ENCODE data around the gene EDC4. TPM values are rescaled to one million over a fixed set of nuclear protein-coding genes. Genes with fewer than 3 reads are reported as not detected.

Gene EDC4
- total RNA-seq, 2 experiments from 2014 or later: 86.6 to 89.6 TPM

- H3K9me2 ChIP-seq (ENCODE audit: insufficient read depth, low read length): no peaks in the 10 kb centered on the region
- no peak for DNase-seq (ENCODE audit: low spot score)
- no peak overlapping the region for H3K4me2 ChIP-seq (ENCODE audit: low read length)
- no peak overlapping the region for H3K4me3 ChIP-seq (ENCODE audit: low read depth, low read length, poor library complexity, severe bottlenecking)
- TF ChIP-seq CTCF (conservative IDR thresholded peaks at IDR 0.05; ENCODE audit: low read length) (no peak), EZH2phosphoT487 (IDR thresholded peaks at IDR 0.05; ENCODE audit: borderline replicate concordance, low read depth, low read length) (no peak)
- intact Hi-C loops (cut with micrococcal nuclease; ENCODE audit: unreplicated experiment): no loop called here
- peaks cover 18% of the 10 kb centered on the region; the same call in 1 of the 2 replicates for H3K36me3 ChIP-seq (ENCODE audit: insufficient read depth, low read length)
- ChIA-PET POLR2A (interaction anchor here (0.7 to 0.8 kb wide), 2 partner anchors 114 to 187 kb away, joined by 3 to 4 read pairs; no protein-coding TSS in a partner anchor), CTCF (ENCODE audit: unreplicated experiment) (interaction anchor here (1.2 kb wide), 1 partner anchor 40 kb away, joined by 4 read pairs; no protein-coding TSS in a partner anchor)
- H3K27ac ChIP-seq (ENCODE audit: low read depth, low read length, poor library complexity, severe bottlenecking): no peak overlapping the region
- H4K20me1 ChIP-seq (ENCODE audit: insufficient read depth, low read length): peaks cover 4% of the 10 kb centered on the region; the same call in 1 of the 2 replicates
- no TSS peak for BruUV-seq (replicated peaks)
- H2AFZ ChIP-seq (ENCODE audit: low read length): no peak overlapping the region
- H3K4me1 ChIP-seq (ENCODE audit: insufficient read depth, low read length, poor library complexity, severe bottlenecking): peaks cover 10% of the 10 kb centered on the region
- no peaks in the 10 kb centered on the region for H3K79me2 ChIP-seq (ENCODE audit: insufficient read depth, low read depth, low read length)
- no peaks in the 10 kb centered on the region for H3K9me3 ChIP-seq (ENCODE audit: low read length)
These were observed 51.5 kb downstream of the EDC4 start for GRCh38 chr16:67924140-67924906.

- peaks cover 10% of the 10 kb centered on the region for H3K4me1 ChIP-seq (ENCODE audit: insufficient read depth, low read length, poor library complexity, severe bottlenecking)
- TF ChIP-seq EZH2phosphoT487 (IDR thresholded peaks at IDR 0.05; ENCODE audit: borderline replicate concordance, low read depth, low read length): no peak
- no peak for TF ChIP-seq CTCF (conservative IDR thresholded peaks at IDR 0.05; ENCODE audit: low read length)
- H4K20me1 ChIP-seq (ENCODE audit: insufficient read depth, low read length): peaks cover 4% of the 10 kb centered on the region; the same call in 1 of the 2 replicates
- H3K9me3 ChIP-seq (ENCODE audit: low read length): no peaks in the 10 kb centered on the region
- intact Hi-C loops (cut with micrococcal nuclease; ENCODE audit: unreplicated experiment): no loop called here
- H3K4me2 ChIP-seq (ENCODE audit: low read length): peak overlapping the region; percentile 1; the same call in 1 of the 2 replicates
- H3K27ac ChIP-seq (ENCODE audit: low read depth, low read length, poor library complexity, severe bottlenecking): no peak overlapping the region
- DNase-seq (ENCODE audit: low spot score): no peak
- H3K36me3 ChIP-seq (ENCODE audit: insufficient read depth, low read length): peaks cover 26% of the 10 kb centered on the region; the same call in 1 of the 2 replicates
- H3K4me3 ChIP-seq (ENCODE audit: low read depth, low read length, poor library complexity, severe bottlenecking): no peak overlapping the region
- H3K79me2 ChIP-seq (ENCODE audit: insufficient read depth, low read depth, low read length): no peaks in the 10 kb centered on the region
- H3K9me2 ChIP-seq (ENCODE audit: insufficient read depth, low read length): no peaks in the 10 kb centered on the region
- CTCF ChIA-PET (ENCODE audit: unreplicated experiment): interaction anchor here (1.0 to 1.2 kb wide), 2 partner anchors 13 to 43 kb away, joined by 3 read pairs; no protein-coding TSS in a partner anchor
- no peak overlapping the region for H2AFZ ChIP-seq (ENCODE audit: low read length)
- POLR2A ChIA-PET: no interaction called here
- BruUV-seq (replicated peaks): no TSS peak
These were observed 53.4 kb downstream of the EDC4 start for GRCh38 chr16:67926181-67926750.

All from OCI-LY7 (cell line).